GM18511 (cell line): ENCODE results near the gene FRMD4A.
"Not testable (repeated sequence)": the region's sequence is repeated elsewhere in the genome, so short reads cannot be mapped to it uniquely, and the experiment has no call there.

ENCODE experiments used
- ATAC-seq: cut with Tn5 transposase; IDR thresholded peaks from one replicate; pipeline ENCODE4 v1.9.1; 2021; ENCODE audit warnings: mild to moderate bottlenecking, moderate library complexity; ENCODE audit not compliant: unreplicated experiment

FRMD4A gene

GRCh38 chr10:13961097-13961496 lies 369.6 kb downstream of the FRMD4A start:
- no peak for ATAC-seq

GRCh38 chr10:13960603-13961002 lies 370.1 kb downstream of the FRMD4A start:
- no peak for ATAC-seq

DNA sequence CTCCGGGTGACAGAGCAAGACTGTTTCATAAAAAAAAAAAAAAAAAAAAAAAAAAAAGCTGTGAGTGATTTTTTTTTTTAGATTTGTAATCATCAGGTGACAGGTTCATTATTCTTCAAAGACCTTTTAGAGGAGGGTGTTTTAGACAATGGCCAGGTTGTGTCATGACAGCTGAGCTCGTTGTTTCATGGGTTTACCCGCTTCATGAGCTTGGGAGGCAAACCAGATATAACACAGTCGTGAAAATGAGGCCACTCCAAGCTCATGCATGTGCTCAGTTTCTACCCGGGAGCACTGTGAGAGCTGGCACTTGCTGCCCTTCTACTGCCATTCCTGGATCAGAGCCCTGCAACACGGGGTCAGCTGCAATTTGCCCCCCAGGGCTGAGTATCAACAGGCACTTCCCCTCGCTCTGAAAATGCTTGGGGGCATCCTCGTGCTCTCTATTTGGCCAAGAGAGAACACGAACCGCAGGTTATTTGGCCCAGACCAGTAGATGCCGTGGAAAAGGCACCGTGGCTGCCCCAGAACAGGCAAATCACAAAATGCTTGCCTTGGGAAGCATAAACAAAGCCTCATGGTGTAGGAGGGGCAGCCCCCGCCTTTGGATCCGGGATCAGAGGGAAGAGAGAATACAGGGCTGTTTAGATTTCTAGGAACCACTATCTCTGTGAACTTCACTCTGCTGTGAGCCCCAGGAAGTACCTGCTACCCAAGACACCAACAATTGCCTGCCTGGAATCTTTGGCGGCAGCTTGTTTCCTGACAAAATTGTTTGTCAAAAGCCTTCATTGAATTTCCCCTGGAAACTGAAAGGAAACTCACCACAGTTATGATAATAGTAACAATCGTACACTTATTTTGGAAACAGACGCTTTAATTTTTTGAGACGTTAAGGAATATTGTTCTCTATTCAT lies 371.0 kb downstream of the FRMD4A start:
- no peak for ATAC-seq

DNA sequence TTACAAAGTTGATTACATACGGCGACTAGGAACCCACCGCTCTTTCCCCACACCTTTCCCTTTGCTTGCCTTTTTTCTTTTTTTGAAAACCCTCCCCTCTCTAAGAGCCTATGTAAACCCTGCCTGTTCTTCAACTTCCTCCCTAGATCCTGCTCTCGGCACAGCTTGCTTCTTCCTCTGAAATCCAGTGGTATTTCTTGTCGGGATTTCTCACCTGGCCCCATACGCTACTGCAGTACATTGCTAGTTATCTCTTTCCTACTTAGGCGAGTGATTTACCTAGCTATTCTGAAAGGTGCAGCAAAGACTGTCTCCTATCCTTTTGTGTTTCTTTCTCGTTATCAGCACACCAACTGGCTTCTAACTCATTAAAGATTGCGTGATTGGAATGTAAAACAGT lies 372.9 kb downstream of the FRMD4A start:
- no peak for ATAC-seq

GRCh38 chr10:13956826-13957225 lies 373.9 kb downstream of the FRMD4A start:
- ATAC-seq, result no peak

DNA sequence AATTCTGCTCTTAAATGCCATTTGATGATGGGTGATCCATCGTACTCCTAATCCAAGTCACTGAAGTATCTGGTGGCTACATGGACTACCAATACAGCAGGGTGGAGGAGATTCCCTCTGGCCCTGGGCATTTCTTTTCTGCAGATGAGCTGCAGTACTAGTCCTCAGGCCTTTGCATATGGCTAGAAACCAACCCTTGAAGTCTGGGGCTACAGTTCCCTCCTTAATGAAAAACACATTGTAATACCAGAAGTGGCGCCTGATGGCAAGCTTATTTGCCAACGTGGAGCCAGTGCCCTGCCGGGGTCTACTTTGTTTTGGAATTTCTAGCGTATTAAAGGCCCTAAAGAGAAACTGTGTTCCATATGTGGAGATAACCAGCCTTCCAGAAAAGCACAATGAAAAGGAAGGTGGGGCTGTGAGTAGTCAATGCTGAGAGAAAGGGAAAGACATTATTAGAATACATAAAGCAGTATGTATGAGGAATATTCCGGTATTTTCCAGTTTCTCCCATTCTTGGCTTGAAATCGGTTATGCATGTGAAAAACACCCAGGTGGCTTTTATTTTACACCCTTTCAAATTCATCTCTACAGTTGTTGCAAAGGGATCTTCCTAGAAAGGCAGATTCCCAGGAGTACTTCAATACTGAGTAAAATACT lies 375.2 kb downstream of the FRMD4A start:
- no peak for ATAC-seq

- ATAC-seq, result not testable (repeated sequence)
These were observed 376.5 kb downstream of the FRMD4A start for GRCh38 chr10:13954195-13954594.

GRCh38 chr10:13953371-13953770 lies 377.4 kb downstream of the FRMD4A start:
- ATAC-seq, result no peak

- ATAC-seq, result no peak
These were observed 380.2 kb downstream of the FRMD4A start for GRCh38 chr10:13950543-13950939.

- no peak for ATAC-seq
These were observed 380.7 kb downstream of the FRMD4A start for GRCh38 chr10:13949844-13950542.

- no peak for ATAC-seq
These were observed 384.6 kb downstream of the FRMD4A start for GRCh38 chr10:13946209-13946460.

DNA sequence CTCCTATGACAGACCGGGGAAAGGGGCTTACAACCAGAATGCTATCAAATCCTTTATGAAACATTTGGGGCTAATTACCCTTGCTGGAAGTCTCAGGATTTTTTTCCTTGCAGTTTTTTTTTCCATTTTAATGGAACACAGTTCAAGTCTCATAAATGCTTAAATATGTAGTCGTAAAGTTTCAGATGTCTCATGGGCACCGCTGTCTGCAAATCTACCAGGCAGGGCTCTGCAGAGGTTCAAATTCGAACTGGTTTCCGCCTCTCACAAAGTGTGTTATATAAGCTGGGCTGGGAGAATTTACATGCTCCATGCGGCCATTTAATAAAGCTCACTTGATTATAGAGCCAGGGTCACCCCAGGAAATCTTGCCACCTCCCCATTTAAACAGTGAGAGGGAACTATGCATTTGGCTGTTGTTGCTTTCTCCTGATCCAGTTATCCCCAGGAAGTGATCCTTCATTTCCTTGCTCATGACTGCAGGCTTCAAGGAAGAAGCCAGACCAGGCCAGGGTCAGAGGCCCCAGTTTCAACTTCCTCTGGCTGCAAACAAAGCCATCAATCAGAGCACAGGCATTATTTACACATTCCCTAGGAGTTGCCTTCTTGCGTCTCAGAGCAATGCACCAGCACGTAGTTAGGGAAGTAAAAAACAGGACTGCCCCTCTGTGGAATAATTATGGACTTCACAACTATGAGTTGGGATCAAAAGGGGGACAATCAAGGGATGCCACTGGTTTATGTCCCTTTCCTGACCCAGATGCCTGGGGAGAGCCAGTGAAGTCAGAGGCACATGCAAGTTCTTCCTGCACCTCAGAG lies 385.1 kb downstream of the FRMD4A start:
- no peak for ATAC-seq

DNA sequence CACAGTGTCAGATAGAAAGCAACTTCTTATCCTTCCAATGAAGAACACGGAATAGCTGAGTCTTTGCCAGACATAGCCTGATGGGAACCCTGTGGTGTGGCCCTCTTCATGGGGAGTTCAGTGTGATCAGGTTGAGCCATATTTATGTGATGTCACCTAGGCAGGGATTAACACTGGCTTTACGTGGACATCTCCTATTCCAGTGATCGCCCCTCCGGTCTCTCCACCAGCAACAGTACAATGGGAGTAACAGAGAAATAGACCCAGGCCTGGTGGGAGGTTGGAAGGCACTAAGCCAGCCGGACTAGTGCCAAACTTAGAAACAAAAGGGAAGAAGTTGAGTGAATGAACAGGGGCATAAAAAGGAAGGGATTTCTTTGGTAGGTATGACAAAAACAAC lies 385.9 kb downstream of the FRMD4A start:
- ATAC-seq, result no peak

GRCh38 chr10:13943735-13944398 lies 386.9 kb downstream of the FRMD4A start:
- ATAC-seq, result no peak

DNA sequence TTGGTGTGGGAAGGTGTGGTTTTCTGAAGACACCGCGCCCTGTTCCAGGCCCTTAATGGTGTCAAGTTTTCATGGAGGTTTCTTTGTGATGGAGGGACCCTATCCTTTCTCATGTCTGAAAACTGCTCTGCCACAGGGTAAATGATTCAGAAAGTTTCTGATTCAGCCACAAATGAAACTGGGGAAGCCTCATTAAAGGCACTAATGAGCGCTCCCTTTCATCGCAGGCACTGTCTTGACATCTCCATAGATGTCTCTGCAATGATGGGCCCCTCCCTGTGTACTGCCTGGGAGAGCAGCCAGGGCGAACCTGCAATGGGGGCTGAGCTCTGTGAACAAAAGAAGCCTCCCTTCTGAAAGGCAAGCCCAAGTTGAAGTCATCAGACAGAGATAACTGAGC lies 388.7 kb downstream of the FRMD4A start:
- no peak for ATAC-seq

DNA sequence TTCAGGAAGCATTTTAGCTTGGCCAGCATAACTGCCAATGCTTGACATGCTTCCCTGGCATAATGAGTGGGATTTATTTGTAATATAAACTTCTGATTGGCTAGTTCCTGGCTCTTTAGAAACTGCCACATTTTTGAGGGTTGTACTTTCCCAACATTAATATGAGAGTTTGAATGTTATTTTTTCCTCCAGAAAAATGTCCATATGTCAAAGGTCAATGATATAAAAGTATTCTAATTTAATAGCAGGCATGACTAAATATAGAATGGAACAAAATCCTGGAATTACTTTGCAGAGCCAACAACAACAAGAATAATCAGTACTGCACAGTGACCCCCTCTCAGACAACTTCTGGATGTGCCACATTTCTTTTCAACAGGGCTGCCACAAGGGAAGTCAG lies 391.3 kb downstream of the FRMD4A start:
- ATAC-seq, result no peak

DNA sequence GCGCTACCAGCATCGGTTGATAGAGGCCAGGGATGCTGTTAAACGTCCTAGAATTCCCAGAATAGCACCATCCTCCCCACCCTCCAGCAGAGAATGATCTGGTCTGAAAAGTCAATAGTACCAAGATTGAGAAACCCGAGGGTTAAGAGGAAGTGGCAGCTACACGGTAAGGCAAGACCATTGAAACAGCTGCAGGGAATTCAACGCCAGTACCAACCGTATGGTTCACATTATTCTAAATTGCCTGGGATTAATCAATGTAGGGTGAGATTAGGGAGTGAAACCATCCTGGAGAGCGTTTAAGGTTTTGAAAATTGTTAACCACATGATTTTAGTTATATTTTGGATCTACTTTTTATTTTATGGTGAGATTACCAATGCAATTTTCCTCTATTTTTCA lies 391.8 kb downstream of the FRMD4A start:
- ATAC-seq, result no peak

- no peak for ATAC-seq
These were observed 393.9 kb downstream of the FRMD4A start for GRCh38 chr10:13936826-13937225.

DNA sequence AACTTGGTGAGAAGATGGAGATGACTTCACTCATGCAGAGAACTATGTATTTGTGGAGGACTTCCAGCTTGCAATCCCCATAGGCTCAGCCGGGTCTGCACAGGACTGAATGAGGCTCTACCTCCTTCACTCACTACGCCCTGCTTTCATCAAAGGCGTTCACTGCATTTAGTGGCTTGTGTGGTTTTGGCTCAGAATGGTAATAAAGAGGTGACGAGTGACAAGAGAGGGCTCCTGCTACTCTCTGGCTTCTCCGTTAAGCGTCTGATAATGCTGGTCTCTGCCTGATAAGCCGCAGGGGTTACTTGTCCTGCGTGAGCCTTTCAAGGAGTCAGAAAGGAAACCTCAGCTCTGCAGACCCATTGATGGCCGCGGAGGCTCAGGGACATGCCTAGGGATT lies 400.6 kb downstream of the FRMD4A start:
- no peak for ATAC-seq

DNA sequence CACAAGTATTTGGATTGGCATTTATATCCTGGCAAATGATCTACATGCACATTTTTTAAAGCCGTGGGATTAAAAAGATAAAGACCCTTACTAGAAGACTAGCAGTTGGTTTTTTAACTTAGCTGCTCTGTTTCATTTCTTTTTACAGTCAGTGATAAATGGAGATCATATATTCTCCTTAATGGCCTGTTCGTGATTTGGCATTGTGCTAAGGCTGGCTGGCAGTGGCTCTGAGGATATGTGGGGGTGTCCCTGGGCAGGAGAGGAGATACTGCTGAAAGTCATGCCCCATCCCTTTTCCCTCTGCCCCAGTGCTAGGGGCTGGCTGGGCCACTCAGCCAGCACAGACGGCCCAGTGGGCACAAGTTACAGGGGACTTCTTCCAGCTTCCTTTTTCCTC lies 402.3 kb downstream of the FRMD4A start:
- ATAC-seq, result no peak
